ENCODE data around the gene PAX7. TPM values are rescaled to one million over a fixed set of nuclear protein-coding genes. Genes with fewer than 3 reads are reported as not detected.

PAX7 gene
- total and polyA plus RNA-seq, 2 donors (not counting 3 experiments of a cell fraction or from before 2014, with no cell fraction given): not detected

- dilution Hi-C loops (cut with MboI; ENCODE audit: extremely low pct_ligation_motif_present, low sequenced_read_pairs) (no loop called here), intact Hi-C loops (cut with micrococcal nuclease) (loop anchor here (5.0 kb wide), 1 partner anchor 140 kb away; no protein-coding TSS in a partner anchor)
- DNase-seq (ENCODE audit: low read depth, low spot score) (no peak), FAIRE-seq (no peak)
- Histone ChIP-seq H3K79me2 (ENCODE audit: control insufficient read depth, insufficient read depth, low read length) (no peaks in the 10 kb centered on the region), H3K9me3 (replicated peaks; ENCODE audit: control insufficient read depth, insufficient read depth, low read length) (no peaks in the 10 kb centered on the region), H3K27me3 (ENCODE audit: control insufficient read depth in 2 of 2, insufficient read depth in 2 of 2, low read length in 2 of 2) (no peaks in the 10 kb centered on the region), H3K4me3 (replicated peaks in 1 of 3; ENCODE audit: insufficient read depth in 1 of 3, low read depth in 1 of 3, low read length in 3 of 3) (no peak overlapping the region), H4K20me1 (replicated peaks; ENCODE audit: control insufficient read depth, extremely low read depth, insufficient read depth, low read length) (no peaks in the 10 kb centered on the region), H3K27ac (ENCODE audit: insufficient read depth, low read depth, low read length) (no peak overlapping the region), H3K4me1 (ENCODE audit: control insufficient read depth, extremely low read depth, insufficient read depth, low read length) (no peaks in the 10 kb centered on the region), H3K36me3 (ENCODE audit: control insufficient read depth in 2 of 2, extremely low read depth in 1 of 2, insufficient read depth in 2 of 2, low read length in 2 of 2) (no peaks in the 10 kb centered on the region), H3K4me2 (ENCODE audit: insufficient read depth, low read length) (no peak overlapping the region), H3K9me1 (replicated peaks; ENCODE audit: control insufficient read depth, extremely low read depth, insufficient read depth, low read length) (no peaks in the 10 kb centered on the region), H3K9ac (replicated peaks; ENCODE audit: extremely low read depth, insufficient read depth, low read length) (no peak overlapping the region), H2AFZ (ENCODE audit: low read depth, low read length) (no peak overlapping the region)
- no peak for TF ChIP-seq EZH2 (IDR thresholded peaks at IDR 0.05; ENCODE audit: borderline replicate concordance, low read depth, low read length, severe bottlenecking)
- no peak for TF ChIP-seq POLR2A (IDR thresholded peaks at IDR 0.05; ENCODE audit: low read depth, low read length)
- no peak for TF ChIP-seq GATA2 (IDR thresholded peaks at IDR 0.05; ENCODE audit: insufficient read depth, insufficient read length, low read depth, low read length)
- TF ChIP-seq MYC (IDR thresholded peaks at IDR 0.05; ENCODE audit: low read depth, low read length): no peak
- no peak for TF ChIP-seq JUN (IDR thresholded peaks at IDR 0.05; ENCODE audit: borderline replicate concordance, insufficient read depth, insufficient read length, low read depth)
- no peak for TF ChIP-seq FOS (IDR thresholded peaks at IDR 0.05; ENCODE audit: borderline replicate concordance, insufficient read depth, low read length)
- TF ChIP-seq, protein P1, sequence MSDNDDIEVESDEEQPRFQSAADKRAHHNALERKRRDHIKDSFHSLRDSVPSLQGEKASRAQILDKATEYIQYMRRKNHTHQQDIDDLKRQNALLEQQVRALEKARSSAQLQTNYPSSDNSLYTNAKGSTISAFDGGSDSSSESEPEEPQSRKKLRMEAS (IDR thresholded peaks at IDR 0.05; ENCODE audit: insufficient read depth, insufficient read length): no peak
- TF ChIP-seq POLR2AphosphoS5 (IDR thresholded peaks at IDR 0.05; ENCODE audit: insufficient read depth, low read depth, low read length): no peak
- TF ChIP-seq CTCF (IDR thresholded peaks at IDR 0.05; ENCODE audit: extremely low read depth in 1 of 2, insufficient read depth in 1 of 2, low read depth in 1 of 2, low read length in 2 of 2): no peak
- ChIA-PET POLR2A (no interaction called here), CTCF (interaction anchor here (2.7 kb wide), 1 partner anchor 85 kb away, joined by 12 read pairs; no protein-coding TSS in a partner anchor)
- BruUV-seq (replicated peaks): no TSS peak
Measured at GRCh38 chr1:18682375-18682774, 51.7 kb downstream of the PAX7 start.
